Breast epithelium (tissue), 3 donors: Measurements from ENCODE around the gene SYNPO.

Experiments
- CTCF ChIP-seq, 3 donors: fragments of 450-650 bp; IDR thresholded peaks; one replicate each; pipeline ENCODE4 v1.5.1; 2016 to 2017; ENCODE audit warnings: antibody characterized with exemption in 3 of 3, mild to moderate bottlenecking in 3 of 3, moderate library complexity in 3 of 3
- POLR2A ChIP-seq: fragments of 450-650 bp; IDR thresholded peaks from one replicate; pipeline ENCODE4 v1.6.1; 2016; ENCODE audit warnings: antibody characterized with exemption, mild to moderate bottlenecking, moderate library complexity
- POLR2AphosphoS5 ChIP-seq, 3 donors: sonication (generic); formaldehyde crosslinking; IDR thresholded peaks; one replicate each; pipeline ENCODE4 v1.6.1; 2017; ENCODE audit warnings: antibody characterized with exemption in 3 of 3

DNA sequence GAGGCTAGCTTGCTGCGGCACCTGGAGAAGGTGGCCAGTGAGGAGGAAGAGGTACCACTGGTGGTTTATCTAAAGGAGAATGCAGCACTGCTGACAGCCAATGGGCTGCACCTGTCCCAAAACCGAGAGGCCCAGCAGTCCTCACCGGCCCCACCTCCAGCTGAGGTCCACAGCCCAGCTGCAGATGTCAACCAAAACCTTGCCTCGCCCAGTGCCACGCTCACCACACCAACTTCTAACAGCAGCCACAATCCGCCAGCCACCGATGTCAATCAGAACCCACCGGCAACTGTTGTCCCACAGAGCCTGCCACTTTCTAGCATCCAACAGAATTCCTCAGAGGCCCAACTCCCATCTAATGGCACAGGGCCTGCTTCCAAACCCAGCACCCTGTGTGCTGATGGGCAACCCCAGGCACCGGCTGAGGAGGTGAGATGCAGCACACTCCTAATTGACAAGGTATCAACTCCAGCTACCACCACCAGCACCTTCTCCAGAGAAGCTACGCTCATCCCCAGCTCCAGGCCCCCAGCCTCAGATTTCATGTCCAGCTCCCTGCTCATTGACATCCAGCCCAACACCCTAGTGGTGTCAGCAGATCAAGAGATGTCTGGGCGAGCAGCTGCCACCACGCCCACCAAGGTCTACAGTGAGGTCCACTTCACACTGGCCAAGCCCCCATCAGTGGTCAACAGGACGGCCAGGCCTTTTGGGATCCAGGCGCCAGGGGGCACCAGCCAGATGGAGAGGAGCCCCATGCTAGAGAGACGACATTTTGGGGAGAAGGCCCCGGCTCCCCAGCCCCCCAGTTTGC lies 8.0 kb downstream of the SYNPO start:
- TF ChIP-seq POLR2AphosphoS5 (IDR thresholded peaks at IDR 0.05) (no peak), CTCF (IDR thresholded peaks at IDR 0.05) (no peak), POLR2A (no peak)
